ENCODE measurements around the gene TSN. TPM values are rescaled to one million over a fixed set of nuclear protein-coding genes. Genes with fewer than 3 reads are reported as not detected.

TSN gene
- polyA plus RNA-seq, 1 donor (not counting 4 experiments of a cell fraction or from before 2014, with no cell fraction given) = 78.4 TPM

DNA sequence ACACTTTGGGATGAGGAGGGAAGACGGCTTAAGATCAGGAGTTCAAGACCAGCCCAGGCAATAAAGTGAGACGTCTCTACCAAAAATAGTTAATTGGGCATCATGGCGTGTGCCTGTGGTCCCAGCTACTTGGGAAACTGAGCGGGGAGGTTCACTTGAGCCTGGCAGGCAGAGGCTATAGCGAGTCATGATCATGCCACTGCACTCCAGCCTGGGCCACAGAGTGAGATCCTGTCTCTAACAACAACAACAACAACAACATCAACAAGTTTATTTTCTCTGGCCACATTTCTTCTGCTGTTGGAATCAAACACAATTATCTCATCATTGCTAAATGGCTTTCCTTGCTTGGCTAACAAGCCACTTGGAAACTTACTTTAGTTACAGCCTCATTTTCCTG lies 32.1 kb upstream of the TSN start:
- TF ChIP-seq CTCF (optimal IDR thresholded peaks at IDR 0.05 in 1 of 3, IDR thresholded peaks at IDR 0.05 in 1 of 3, conservative IDR thresholded peaks at IDR 0.05 in 1 of 3; ENCODE audit: extremely low read depth in 1 of 3, insufficient read depth in 2 of 3, low read length in 3 of 3) (no peak), EZH2 (IDR thresholded peaks at IDR 0.05; ENCODE audit: low read length) (no peak)
- peak overlapping the region; percentile 86 for H3K27ac ChIP-seq (ENCODE audit: control insufficient read depth, insufficient read depth, low read length)
- peak overlapping the region; percentile 60 for H3K4me2 ChIP-seq (ENCODE audit: control insufficient read depth, extremely low read depth, insufficient read depth, low read depth, low read length)
- no peak for DNase-seq (ENCODE audit: low read depth, low spot score)
- H2AFZ ChIP-seq (ENCODE audit: control insufficient read depth, low read length) = no peak overlapping the region
- H3K9me3 ChIP-seq (ENCODE audit: control insufficient read depth, low read depth, low read length) = no peaks in the 10 kb centered on the region
- H3K27me3 ChIP-seq (ENCODE audit: control insufficient read depth, extremely low read depth, insufficient read depth, low read length) = no peaks in the 10 kb centered on the region
- no peaks in the 10 kb centered on the region for H3K79me2 ChIP-seq (ENCODE audit: control insufficient read depth, insufficient read depth, low read length)
- H3K9ac ChIP-seq (ENCODE audit: control insufficient read depth, extremely low read depth, insufficient read depth, low read length) = no peak overlapping the region
- no peaks in the 10 kb centered on the region for H4K20me1 ChIP-seq (ENCODE audit: control insufficient read depth, extremely low read depth, insufficient read depth, low read length)
- dilution Hi-C loops (cut with MboI; ENCODE audit: extremely low pct_ligation_motif_present, low sequenced_read_pairs) = no loop called here
- no peaks in the 10 kb centered on the region for H3K9me1 ChIP-seq (ENCODE audit: control insufficient read depth, extremely low read depth, insufficient read depth, low read length)
- FAIRE-seq = no peak
- no peak overlapping the region for H3K4me3 ChIP-seq (ENCODE audit: control insufficient read depth in 2 of 3, extremely low read depth in 1 of 3, insufficient read depth in 2 of 3, low read depth in 1 of 3, low read length in 3 of 3)
- peaks cover 4 to 6% of the 10 kb centered on the region in 2 experiments for H3K36me3 ChIP-seq (ENCODE audit: control insufficient read depth in 2 of 2, extremely low read depth in 1 of 2, insufficient read depth in 2 of 2, low read length in 2 of 2)
- H3K4me1 ChIP-seq (ENCODE audit: control insufficient read depth, extremely low read depth, insufficient read depth, low read length) = peaks cover 14% of the 10 kb centered on the region

- Histone ChIP-seq H3K9me3 (ENCODE audit: control insufficient read depth, low read depth, low read length) (no peaks in the 10 kb centered on the region), H3K79me2 (ENCODE audit: control insufficient read depth, insufficient read depth, low read length) (peaks cover 21% of the 10 kb centered on the region), H3K9me1 (ENCODE audit: control insufficient read depth, extremely low read depth, insufficient read depth, low read length) (no peaks in the 10 kb centered on the region), H3K4me1 (ENCODE audit: control insufficient read depth, extremely low read depth, insufficient read depth, low read length) (peaks cover 11% of the 10 kb centered on the region), H2AFZ (ENCODE audit: control insufficient read depth, low read length) (no peak overlapping the region), H4K20me1 (ENCODE audit: control insufficient read depth, extremely low read depth, insufficient read depth, low read length) (no peaks in the 10 kb centered on the region), H3K4me3 (ENCODE audit: control insufficient read depth in 2 of 3, extremely low read depth in 1 of 3, insufficient read depth in 2 of 3, low read depth in 1 of 3, low read length in 3 of 3) (no peak overlapping the region), H3K4me2 (ENCODE audit: control insufficient read depth, extremely low read depth, insufficient read depth, low read depth, low read length) (no peak overlapping the region), H3K27ac (ENCODE audit: control insufficient read depth, insufficient read depth, low read length) (no peak overlapping the region), H3K36me3 (ENCODE audit: control insufficient read depth in 2 of 2, extremely low read depth in 1 of 2, insufficient read depth in 2 of 2, low read length in 2 of 2) (peaks cover 19 to 28% of the 10 kb centered on the region in 2 experiments), H3K9ac (ENCODE audit: control insufficient read depth, extremely low read depth, insufficient read depth, low read length) (no peak overlapping the region), H3K27me3 (ENCODE audit: control insufficient read depth, extremely low read depth, insufficient read depth, low read length) (no peaks in the 10 kb centered on the region)
- FAIRE-seq (no peak), DNase-seq (ENCODE audit: low read depth, low spot score) (no peak)
- dilution Hi-C loops (cut with MboI; ENCODE audit: extremely low pct_ligation_motif_present, low sequenced_read_pairs) = no loop called here
- TF ChIP-seq CTCF (optimal IDR thresholded peaks at IDR 0.05 in 1 of 3, IDR thresholded peaks at IDR 0.05 in 1 of 3, conservative IDR thresholded peaks at IDR 0.05 in 1 of 3; ENCODE audit: extremely low read depth in 1 of 3, insufficient read depth in 2 of 3, low read length in 3 of 3) = no peak
- no peak for TF ChIP-seq EZH2 (IDR thresholded peaks at IDR 0.05; ENCODE audit: low read length)
Measured at GRCh38 chr2:121727332-121727731, 28.1 kb upstream of the TSN start.

Data from keratinocyte (primary cell).